RWPE1 (cell line): Measurements from ENCODE around the gene KIF16B.

ENCODE experiments used
- CTCF ChIA-PET: fragments of 350-600 bp; sonication (Branson Sonifier 250); formaldehyde crosslinking; extraction: SDS; loops from one replicate; lab custom pipeline; 2021; lab: Yijun Ruan, JAX
- POLR2A ChIA-PET: fragments of 400-600 bp; formaldehyde crosslinking; extraction: SDS; loops from one replicate; lab custom pipeline; 2020; ENCODE audit warnings: antibody characterized with exemption; ENCODE audit not compliant: low non-redundant PET; lab: Yijun Ruan, JAX
- DNase-seq: peaks from one replicate; pipeline ENCODE4 v3.0.0; 2012; ENCODE audit warnings: low spot score
- H3K27ac ChIP-seq: fragments of 450-650 bp; 2 replicates; pipeline ENCODE4 v1.5.1; 2017
- CTCF ChIP-seq: fragments of 450-650 bp; conservative IDR thresholded peaks from 2 replicates; pipeline ENCODE4 v1.5.1; 2017; ENCODE audit warnings: low read depth, mild to moderate bottlenecking

KIF16B gene

GRCh38 chr20:16432466-16433292 lies 140.6 kb downstream of the KIF16B start:
- TF ChIP-seq CTCF: no peak
- ChIA-PET POLR2A (no interaction called here), CTCF (interaction anchor here (0.6 kb wide), 3 partner anchors 11 to 276 kb away, joined by 3 to 4 read pairs (median 4); no protein-coding TSS in a partner anchor)
- no peak overlapping the region for H3K27ac ChIP-seq
- no peak for DNase-seq

GRCh38 chr20:16428112-16428511 lies 145.1 kb downstream of the KIF16B start:
- DNase-seq: no peak
- H3K27ac ChIP-seq: no peak overlapping the region
- POLR2A ChIA-PET: no interaction called here
- no peak for TF ChIP-seq CTCF
- CTCF ChIA-PET: no interaction called here

DNA sequence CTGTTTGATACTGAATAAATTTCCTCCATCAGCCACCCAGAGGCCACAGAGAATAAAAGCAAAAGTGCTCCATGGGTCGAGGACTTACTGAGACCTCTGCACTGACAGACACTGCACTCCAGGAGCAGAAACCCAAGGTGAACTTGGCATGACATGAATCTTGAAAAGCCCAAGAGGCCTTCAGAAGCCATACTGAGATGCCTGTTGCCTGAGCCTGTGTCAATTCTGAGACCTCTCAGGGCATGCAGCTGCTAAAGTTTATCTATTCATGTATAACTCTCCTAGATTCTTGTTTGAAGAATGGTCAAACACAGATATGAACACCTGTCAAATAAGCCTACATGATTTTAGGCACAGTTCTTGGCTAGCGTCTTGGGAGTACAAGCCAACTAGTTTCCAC lies 145.7 kb downstream of the KIF16B start:
- DNase-seq: no peak
- H3K27ac ChIP-seq: no peak overlapping the region
- ChIA-PET CTCF (no interaction called here), POLR2A (no interaction called here)
- no peak for TF ChIP-seq CTCF

DNA sequence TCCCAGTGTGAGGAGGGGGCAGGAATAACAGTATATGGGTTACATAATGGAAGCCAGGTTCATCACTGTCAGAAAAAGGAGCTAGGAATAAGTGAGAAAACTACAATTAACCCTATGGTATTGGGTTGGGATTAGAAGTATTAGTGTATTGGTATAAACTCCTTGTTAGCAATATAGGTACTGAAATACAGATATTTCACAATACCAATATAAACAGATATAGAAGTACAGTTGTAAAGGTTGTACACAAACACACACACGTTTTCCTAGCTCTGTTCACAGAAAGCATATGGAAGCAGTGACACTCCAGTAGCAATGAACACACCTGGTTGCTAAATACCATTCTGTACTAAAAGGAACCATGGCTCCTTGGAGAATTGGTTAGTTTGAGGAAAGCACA lies 148.5 kb downstream of the KIF16B start:
- H3K27ac ChIP-seq: no peak overlapping the region
- TF ChIP-seq CTCF: no peak
- ChIA-PET CTCF (interaction anchor here (0.6 kb wide), 1 partner anchor 347 kb away, joined by 3 read pairs; no protein-coding TSS in a partner anchor), POLR2A (no interaction called here)
- no peak for DNase-seq

DNA sequence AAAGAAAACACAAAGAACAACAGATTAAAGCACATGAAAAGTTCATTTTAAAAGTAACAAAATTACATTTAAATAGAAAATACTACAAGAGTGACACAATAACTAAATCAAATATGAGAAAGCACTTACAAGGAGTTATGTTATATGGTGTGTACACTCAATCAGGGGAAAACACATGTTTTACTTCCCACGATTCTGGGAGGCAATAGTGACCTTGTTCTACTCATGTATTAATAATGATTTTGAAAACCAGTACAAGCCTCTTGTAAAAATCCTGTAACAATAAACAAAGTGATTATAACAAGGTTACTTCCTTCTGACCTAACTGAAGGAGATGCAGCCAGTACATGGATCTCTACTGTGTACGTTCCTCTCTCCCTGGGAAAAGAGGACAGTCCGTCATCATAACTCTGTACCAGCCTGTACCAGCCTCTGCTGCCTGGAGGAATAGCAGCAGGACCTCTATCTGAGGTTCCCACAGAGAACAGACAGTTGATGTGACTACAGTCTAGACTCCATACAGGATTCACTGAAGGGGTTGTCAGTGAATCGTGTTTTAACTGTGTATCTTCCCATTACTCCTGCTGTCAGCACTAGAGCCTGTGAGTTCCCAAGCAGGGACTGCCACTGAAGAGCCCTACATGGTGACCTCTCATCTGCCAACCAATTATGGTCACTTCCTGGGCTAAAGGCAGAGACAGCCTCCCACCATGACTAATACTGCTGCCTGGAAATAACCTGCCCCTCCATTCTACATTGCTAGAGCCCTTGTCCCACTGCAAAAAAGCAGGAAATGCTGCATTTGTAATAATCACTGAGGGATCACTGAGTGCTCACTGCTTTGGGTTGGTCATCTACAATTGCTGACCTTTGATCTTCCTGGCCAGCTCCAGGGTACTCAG lies 149.7 kb downstream of the KIF16B start:
- ChIA-PET POLR2A (no interaction called here), CTCF (interaction anchor here (0.6 kb wide), 1 partner anchor 25 kb away, joined by 6 read pairs; no protein-coding TSS in a partner anchor)
- H3K27ac ChIP-seq: no peak overlapping the region
- TF ChIP-seq CTCF: no peak
- no peak for DNase-seq

DNA sequence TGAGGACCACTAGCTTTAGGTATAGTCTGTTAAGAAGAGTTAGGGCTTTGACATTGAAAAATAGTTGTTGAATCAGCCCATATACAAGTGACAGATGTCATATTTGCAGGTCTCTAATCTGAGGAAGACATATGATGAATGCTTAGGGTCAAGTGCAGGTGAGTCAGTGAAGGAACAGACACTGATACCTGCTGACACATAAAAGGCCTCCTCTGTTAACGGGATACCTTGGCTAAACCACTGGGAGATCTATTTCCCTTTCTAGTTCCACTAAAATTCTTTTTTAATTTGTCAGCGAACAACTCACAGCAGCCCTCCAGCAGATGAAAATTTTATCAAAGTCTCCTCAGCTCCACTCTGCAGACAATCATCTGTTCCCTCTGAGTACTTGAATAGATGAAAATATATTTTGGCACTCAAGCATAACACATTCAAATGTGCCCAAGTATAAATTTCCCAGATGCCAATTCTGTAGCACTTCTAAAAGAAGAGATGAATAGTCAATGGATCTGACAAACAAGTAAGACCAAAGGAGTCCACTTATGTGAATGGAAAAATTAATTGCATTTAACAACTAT lies 154.0 kb downstream of the KIF16B start:
- ChIA-PET CTCF (interaction anchor here (0.7 kb wide), 1 partner anchor 451 kb away, joined by 3 read pairs; no protein-coding TSS in a partner anchor), POLR2A (no interaction called here)
- no peak for TF ChIP-seq CTCF
- H3K27ac ChIP-seq: no peak overlapping the region
- DNase-seq: no peak
